Measurements from ENCODE around the gene CAD. TPM values are rescaled to one million over a fixed set of nuclear protein-coding genes. Genes with fewer than 3 reads are reported as not detected.

The CAD gene
- total RNA-seq, 1 experiment from 2014 or later = 86.4 TPM

- ChIA-PET POLR2A (no interaction called here), CTCF (no interaction called here)
- Mint-ChIP-seq H3K27ac (ENCODE audit: unreplicated experiment) (no peak overlapping the region), H3K4me3 (ENCODE audit: unreplicated experiment) (no peak overlapping the region), H3K36me3 (ENCODE audit: insufficient read depth, unreplicated experiment) (no peaks in the 10 kb centered on the region), H3K9me3 (ENCODE audit: unreplicated experiment) (no peaks in the 10 kb centered on the region), H3K27me3 (ENCODE audit: insufficient read depth, unreplicated experiment) (no peaks in the 10 kb centered on the region), H3K4me1 (ENCODE audit: low read depth, unreplicated experiment) (peaks cover 26% of the 10 kb centered on the region)
- no peak for DNase-seq
- Histone ChIP-seq H3K27me3 (replicated peaks; ENCODE audit: control insufficient read depth, insufficient read depth, low read length) (no peaks in the 10 kb centered on the region), H3K4me3 (ENCODE audit: low read depth, low read length) (no peak overlapping the region), H3K9me3 (no peaks in the 10 kb centered on the region), H3K36me3 (ENCODE audit: control insufficient read depth, insufficient read depth, low read length) (no peaks in the 10 kb centered on the region), H3K4me1 (peaks cover 7% of the 10 kb centered on the region)
- intact Hi-C loops (cut with micrococcal nuclease; ENCODE audit: unreplicated experiment) = loop anchor here (10.0 kb wide), 1 partner anchor 190 kb away; no protein-coding TSS in a partner anchor
- no peak for TF ChIP-seq CTCF (IDR thresholded peaks at IDR 0.05; ENCODE audit: insufficient read depth in 1 of 2, low read depth in 1 of 2, low read length in 1 of 2, severe bottlenecking in 1 of 2, unreplicated experiment in 1 of 2)
- no TSS peak for BruUV-seq (replicated peaks)
Observed at GRCh38 chr2:27284996-27285395, 67.8 kb downstream of the CAD start.

- no peaks in the 10 kb centered on the region for H3K27me3 ChIP-seq (replicated peaks; ENCODE audit: control insufficient read depth, insufficient read depth, low read length)
- no TSS peak for BruUV-seq (replicated peaks)
- CTCF ChIA-PET = no interaction called here
Observed at GRCh38 chr2:27285481-27285880, 68.3 kb downstream of the CAD start.

GRCh38 chr2:27288610-27289009, 71.4 kb downstream of the CAD start:
- no TSS peak for BruUV-seq (replicated peaks)
- peaks cover 32% of the 10 kb centered on the region for H3K4me1 Mint-ChIP-seq (ENCODE audit: low read depth, unreplicated experiment)
- no peak for DNase-seq
- peaks cover 7% of the 10 kb centered on the region for H3K36me3 Mint-ChIP-seq (ENCODE audit: insufficient read depth, unreplicated experiment)
- no peaks in the 10 kb centered on the region for H3K27me3 Mint-ChIP-seq (ENCODE audit: insufficient read depth, unreplicated experiment)
- no peak for TF ChIP-seq CTCF (IDR thresholded peaks at IDR 0.05; ENCODE audit: insufficient read depth in 1 of 2, low read depth in 1 of 2, low read length in 1 of 2, severe bottlenecking in 1 of 2, unreplicated experiment in 1 of 2)
- no peaks in the 10 kb centered on the region for H3K36me3 ChIP-seq (ENCODE audit: control insufficient read depth, insufficient read depth, low read length)
- ChIA-PET CTCF (interaction anchor here (1.4 kb wide), 1 partner anchor 14 kb away, joined by 8 read pairs; no protein-coding TSS in a partner anchor), POLR2A (no interaction called here)
- no peaks in the 10 kb centered on the region for H3K27me3 ChIP-seq (replicated peaks; ENCODE audit: control insufficient read depth, insufficient read depth, low read length)
- H3K4me1 ChIP-seq = peaks cover 31% of the 10 kb centered on the region
- no peak overlapping the region for H3K4me3 Mint-ChIP-seq (ENCODE audit: unreplicated experiment)
- H3K9me3 Mint-ChIP-seq (ENCODE audit: unreplicated experiment) = no peaks in the 10 kb centered on the region
- no peaks in the 10 kb centered on the region for H3K9me3 ChIP-seq
- no peak overlapping the region for H3K27ac Mint-ChIP-seq (ENCODE audit: unreplicated experiment)
- no peak overlapping the region for H3K4me3 ChIP-seq (ENCODE audit: low read depth, low read length)
- intact Hi-C loops (cut with micrococcal nuclease; ENCODE audit: unreplicated experiment) = loop anchor here (10.0 kb wide), 1 partner anchor 194 kb away; no protein-coding TSS in a partner anchor

More at GRCh38 chr2:27285481-27285880, 68.3 kb downstream of the CAD start:
- Histone ChIP-seq H3K4me1 (peaks cover 7% of the 10 kb centered on the region), H3K4me3 (ENCODE audit: low read depth, low read length) (no peak overlapping the region), H3K9me3 (no peaks in the 10 kb centered on the region), H3K36me3 (ENCODE audit: control insufficient read depth, insufficient read depth, low read length) (no peaks in the 10 kb centered on the region)
- no peak overlapping the region for H3K27ac Mint-ChIP-seq (ENCODE audit: unreplicated experiment)
- no peaks in the 10 kb centered on the region for H3K36me3 Mint-ChIP-seq (ENCODE audit: insufficient read depth, unreplicated experiment)
- H3K4me3 Mint-ChIP-seq (ENCODE audit: unreplicated experiment) = no peak overlapping the region
- intact Hi-C loops (cut with micrococcal nuclease; ENCODE audit: unreplicated experiment) = loop anchor here (10.0 kb wide), 1 partner anchor 191 kb away; no protein-coding TSS in a partner anchor
- H3K4me1 Mint-ChIP-seq (ENCODE audit: low read depth, unreplicated experiment) = peaks cover 26% of the 10 kb centered on the region
- no peaks in the 10 kb centered on the region for H3K27me3 Mint-ChIP-seq (ENCODE audit: insufficient read depth, unreplicated experiment)
- POLR2A ChIA-PET = no interaction called here
- no peaks in the 10 kb centered on the region for H3K9me3 Mint-ChIP-seq (ENCODE audit: unreplicated experiment)
- no peak for DNase-seq
- no peak for TF ChIP-seq CTCF (IDR thresholded peaks at IDR 0.05; ENCODE audit: insufficient read depth in 1 of 2, low read depth in 1 of 2, low read length in 1 of 2, severe bottlenecking in 1 of 2, unreplicated experiment in 1 of 2)
